Right renal pelvis (tissue), 4 donors: ENCODE measurements around the gene STYX. TPM values are rescaled to one million over a fixed set of nuclear protein-coding genes. Genes with fewer than 3 reads are reported as not detected.
"Not testable (repeated sequence)": the region's sequence is repeated elsewhere in the genome, so short reads cannot be mapped to it uniquely, and the experiment has no call there.

Experiments
- DNase-seq, 4 donors: peaks; one replicate each; pipeline ENCODE4 v3.0.0-alpha.2; 2013; ENCODE audit warnings: low read depth in 4 of 4, low spot score in 3 of 4, missing footprints in 1 of 4
- polyA plus RNA-seq, 4 donors: library from polyadenylated mRNA; unstranded; fragments of 120-200 nt; gene quantifications; one replicate each; pipeline ENCODE4 v1.2.1, GENCODE V29; 2013; ENCODE audit not compliant: insufficient read length in 4 of 4

Gene STYX
- polyA plus RNA-seq, 4 donors = 14.9 to 20.9 (median 18.2) TPM

DNA sequence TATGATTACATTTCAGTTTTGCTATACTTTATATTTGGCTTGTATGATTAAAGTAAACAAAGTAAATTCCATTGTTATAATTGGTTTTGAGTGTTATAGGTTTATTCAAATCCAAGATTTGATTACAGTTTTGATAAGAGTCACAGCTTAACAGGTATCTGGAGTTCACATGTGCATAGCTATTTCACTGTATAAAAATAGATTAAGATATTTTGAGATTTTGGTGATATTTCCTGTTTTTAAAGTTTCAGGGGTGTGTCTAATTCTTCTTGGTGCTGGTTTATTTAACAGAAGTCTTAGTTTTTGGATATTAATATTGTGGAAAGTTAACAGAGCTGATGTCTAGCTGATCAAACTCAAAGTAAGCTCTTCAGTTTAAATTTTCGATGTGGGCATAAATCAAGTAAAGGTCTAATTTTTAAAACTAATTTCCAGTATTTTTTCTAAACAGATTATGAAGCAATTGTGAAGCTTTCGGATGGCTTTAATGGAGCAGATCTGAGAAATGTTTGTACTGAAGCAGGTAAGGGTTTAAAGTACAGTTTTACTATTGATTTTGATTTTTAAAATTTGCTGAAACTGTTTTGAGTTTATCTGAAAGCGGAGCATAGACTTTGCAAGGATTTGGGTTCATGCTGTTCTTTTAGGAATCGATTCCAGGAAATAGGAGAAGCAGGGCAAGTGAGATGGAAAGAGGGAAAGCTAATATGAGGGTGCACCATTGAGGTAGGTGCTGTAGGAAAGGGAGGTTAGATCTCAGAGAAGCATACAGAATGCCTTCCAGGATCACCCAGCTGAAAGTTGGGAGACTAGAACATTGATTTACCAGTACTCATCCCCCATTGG lies 6.2 kb upstream of the STYX start:
- no peak for DNase-seq

DNA sequence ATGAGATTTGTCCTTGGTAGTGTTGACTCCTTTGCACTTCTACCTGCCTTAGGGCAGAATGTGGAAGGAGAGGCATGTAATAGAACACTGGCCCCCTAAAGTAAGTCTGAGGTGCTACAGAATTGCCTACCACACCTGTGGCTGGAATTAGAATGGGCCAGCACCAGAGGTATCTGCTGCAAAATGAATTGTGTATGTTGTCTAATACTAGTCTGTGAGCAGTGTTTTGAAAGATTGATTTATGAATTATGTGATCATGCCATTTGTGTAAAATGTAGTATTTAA lies 5.7 kb upstream of the STYX start:
- DNase-seq = no peak

GRCh38 chr14:52727509-52727908 lies 2.5 kb upstream of the STYX start:
- DNase-seq = not testable (repeated sequence)

GRCh38 chr14:52729035-52729434 lies 931 bp upstream of the STYX start:
- DNase-seq = not testable (repeated sequence)

- no peak for DNase-seq
These were observed 411 bp upstream of the STYX start for GRCh38 chr14:52729585-52729924.

GRCh38 chr14:52730709-52731111 lies 744 bp downstream of the STYX start:
- peak in 1 of 4 donors; percentile 26 for DNase-seq

GRCh38 chr14:52733824-52734223 lies 3.9 kb downstream of the STYX start:
- DNase-seq = no peak

DNA sequence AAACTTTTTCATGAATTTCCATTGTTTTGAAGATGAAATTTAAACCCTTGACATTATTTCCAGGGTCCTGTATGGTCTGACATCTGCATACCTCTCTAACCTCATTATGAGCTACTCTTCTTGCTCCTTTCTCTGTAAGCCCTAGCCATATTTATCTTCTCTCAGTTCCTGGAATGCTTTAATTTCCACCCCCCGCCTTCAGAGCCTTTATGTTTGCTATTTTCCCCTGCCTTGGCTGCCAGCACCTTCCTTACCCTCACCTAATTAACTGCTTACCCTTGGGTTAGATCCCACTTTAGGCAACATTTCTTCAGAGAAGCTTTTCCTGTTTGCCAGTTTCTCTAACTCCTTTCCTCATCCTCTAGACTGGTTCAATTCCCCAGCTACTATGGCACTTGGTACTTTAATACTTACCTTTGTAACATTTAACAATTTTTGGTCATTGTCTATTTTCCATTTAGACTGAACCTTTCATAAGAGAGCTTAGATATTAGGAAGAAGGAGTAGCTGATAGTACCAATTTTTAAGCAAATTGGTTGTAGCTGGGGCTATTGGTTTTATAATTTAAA lies 6.0 kb downstream of the STYX start:
- no peak for DNase-seq

- no peak for DNase-seq
These were observed 8.4 kb downstream of the STYX start for GRCh38 chr14:52738409-52738808.

GRCh38 chr14:52740751-52741150 lies 10.8 kb downstream of the STYX start:
- DNase-seq = no peak

- no peak for DNase-seq
These were observed 11.9 kb downstream of the STYX start for GRCh38 chr14:52741865-52742264.

DNA sequence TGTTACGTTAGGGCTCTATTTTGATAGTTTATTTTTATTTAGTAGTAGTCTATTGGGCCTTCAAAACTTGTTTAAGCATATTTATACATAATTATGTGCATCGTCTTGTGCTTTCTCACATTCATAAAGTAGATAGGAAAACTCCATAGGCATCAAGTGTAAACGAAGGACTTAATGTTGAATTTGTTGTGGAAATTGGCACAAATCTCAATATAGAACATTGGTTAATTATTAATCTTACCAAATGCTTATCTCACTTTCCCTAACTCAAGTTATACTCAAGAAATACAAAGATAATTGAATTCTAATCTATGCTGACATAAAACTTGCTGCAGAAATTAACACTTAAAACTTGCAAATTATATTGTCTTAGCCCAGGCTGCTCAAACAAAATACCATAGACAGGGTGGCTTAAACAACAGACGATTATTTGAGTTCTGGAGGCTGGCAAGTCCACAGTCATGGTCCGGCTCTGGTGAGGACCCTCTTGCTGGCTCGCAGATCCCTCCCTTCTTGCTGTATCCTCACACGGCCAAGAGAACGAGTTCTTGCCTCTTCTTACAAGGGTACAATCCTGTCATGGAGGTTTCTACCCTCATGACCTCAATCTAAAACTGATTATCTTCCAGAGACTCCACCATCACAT lies 18.8 kb downstream of the STYX start:
- DNase-seq = no peak

DNA sequence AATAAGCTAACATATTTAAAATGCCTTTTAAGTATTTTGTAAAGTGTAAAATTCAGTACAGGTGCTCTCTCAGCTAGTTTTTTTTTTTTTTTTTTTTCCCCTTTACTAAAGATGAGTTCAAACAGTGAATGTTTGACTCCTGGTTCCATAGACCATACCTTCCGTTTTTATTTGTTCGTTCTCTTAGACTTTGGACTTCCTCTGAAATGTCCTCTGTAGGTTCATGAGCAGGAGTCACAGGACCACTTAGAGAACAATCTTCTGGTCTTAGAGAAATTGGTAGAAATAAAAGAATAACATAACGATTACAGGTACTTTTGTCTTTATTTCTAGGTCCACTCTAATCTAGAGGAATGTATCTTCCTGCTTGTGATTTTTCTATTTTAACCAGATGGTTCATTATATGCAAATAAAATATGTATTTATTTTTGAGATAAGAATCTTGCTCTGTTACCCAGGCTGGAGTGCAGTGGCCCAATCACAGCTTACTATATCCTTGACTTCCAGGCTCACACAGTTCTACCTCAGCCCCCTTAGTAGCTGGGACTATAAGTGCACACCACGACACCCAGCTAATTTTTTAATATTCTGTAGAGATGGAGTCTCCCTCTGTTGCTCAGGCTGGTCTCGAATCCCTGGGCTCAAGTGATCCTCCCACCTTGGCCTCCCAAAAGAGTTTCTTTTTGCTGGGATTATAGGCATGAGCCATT lies 25.8 kb downstream of the STYX start:
- DNase-seq = no peak

GRCh38 chr14:52759145-52759544 lies 29.2 kb downstream of the STYX start:
- no peak for DNase-seq

DNA sequence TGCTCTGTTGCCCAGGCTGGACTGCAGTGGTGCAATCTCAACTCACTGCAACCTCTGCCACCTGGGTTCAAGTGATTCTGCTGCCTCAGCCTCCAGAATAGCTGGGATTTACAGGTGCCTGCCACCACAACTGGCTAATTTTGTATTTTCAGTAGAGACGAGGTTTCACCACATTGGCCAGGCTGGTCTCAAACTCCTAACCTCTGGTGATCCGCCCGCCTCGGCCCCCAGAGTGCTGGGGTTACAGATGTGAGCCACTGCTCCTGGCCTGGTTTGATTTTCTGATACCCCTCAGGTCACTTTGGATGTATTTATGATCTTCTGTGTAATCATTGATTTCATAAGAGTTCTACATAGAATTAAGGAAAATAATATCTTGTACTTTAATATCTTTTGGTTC lies 33.0 kb downstream of the STYX start:
- DNase-seq = not testable (repeated sequence)

DNA sequence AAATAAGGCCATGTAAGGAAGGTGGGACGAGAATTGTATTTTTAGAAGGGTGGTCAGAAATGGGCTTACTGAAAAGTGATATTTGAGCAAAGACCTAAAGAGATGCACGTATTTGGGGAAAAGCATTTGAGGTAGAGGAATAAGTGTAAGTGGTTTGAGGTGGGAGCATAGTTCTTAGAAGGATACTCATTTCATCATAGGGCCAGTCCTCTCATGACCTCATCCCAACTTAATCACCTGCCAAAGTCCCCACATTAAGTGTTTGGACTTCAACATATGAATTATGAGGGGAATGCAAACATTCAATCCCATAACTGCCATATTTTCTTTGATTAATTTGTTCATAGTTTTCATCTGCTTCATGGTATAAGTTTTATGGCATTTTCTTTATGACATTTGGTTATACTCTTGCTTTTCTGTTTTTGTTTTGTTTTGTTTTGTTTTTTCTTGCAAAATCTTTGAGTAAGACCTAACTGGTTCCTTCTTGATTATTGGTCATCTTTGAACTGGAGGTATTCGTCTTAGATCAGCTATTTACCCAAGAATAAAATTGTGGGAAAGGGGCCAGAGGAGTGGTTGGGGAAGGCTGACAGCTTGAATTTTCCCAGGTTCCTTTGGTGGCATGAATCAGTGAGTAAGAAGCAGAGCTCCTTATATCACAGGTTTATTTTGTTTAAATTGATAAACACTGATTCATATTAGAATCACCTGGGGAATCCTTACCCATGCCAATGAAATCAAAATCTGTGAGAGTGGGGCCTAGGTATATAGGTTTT lies 37.3 kb downstream of the STYX start:
- no peak for DNase-seq

GRCh38 chr14:52769887-52770286 lies 39.9 kb downstream of the STYX start:
- no peak for DNase-seq

DNA sequence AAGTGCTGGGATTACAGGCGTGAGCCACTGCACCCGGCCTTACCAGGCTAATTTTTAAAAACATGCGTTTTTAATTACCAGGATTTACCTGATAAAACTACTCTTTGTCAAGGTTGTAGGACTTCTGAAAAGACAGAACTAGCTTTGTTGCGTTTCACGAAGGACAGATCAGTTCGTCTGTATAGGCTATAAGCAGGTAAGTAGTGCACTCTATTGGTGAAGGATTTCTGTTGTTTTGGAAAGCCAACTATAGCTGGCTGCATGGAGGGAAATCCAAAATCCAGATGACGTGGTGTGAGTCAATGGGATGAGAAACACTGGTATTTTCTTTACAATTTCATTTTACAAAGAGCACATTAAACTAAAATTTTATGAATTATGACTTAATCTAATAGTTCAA lies 46.9 kb downstream of the STYX start:
- DNase-seq = no peak

GRCh38 chr14:52778702-52779101 lies 48.7 kb downstream of the STYX start:
- DNase-seq = no peak

DNA sequence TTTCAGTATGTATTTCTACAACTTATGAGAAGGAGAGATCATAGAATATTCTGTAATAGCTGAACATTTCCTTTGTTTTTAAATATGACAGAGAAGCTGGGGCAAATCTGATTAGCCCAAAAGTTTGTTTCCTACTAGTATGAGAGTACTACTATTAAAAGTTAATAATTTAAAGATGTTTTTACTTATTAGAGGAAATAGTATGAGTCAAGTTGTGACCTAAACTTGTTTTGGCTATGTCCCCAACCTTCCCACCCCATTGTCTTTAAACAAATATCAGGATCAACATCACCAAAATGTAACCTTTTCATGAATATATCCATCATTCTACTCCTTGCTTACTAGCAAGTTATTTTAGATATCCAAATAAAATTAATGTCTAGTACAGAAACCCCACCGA lies 50.9 kb downstream of the STYX start:
- no peak for DNase-seq

DNA sequence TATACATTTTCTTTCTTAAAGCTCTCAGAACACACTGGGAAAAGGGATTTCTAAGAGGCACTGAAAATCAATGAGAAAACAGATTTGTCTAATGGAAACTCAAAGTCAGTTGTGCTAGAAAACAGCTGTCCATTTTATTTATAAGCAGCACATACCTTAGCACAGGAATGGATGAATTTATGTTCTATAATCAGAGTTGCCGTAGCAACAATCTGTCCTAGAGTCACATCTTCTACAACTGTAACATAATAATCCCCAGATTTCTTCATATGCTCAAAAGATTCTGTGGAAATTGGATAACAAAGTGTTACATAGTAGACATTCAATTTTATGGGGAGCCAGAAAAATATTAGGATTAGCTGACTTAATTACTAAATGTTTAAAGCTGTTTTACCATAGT lies 51.7 kb downstream of the STYX start:
- DNase-seq = no peak
